OCI-LY3 (cell line): Measurements from ENCODE around the gene ATP9A.

Experiments used
- CTCF ChIP-seq: fragments of 200-600, 300-600 bp; sonication (generic); IDR thresholded peaks from 2 replicates; pipeline ENCODE4 v1.5.1; 2014; ENCODE audit warnings: antibody characterized with exemption, low read length, low read depth
- EZH2phosphoT487 ChIP-seq: fragments of 200-600 bp; shearing (Covaris generic); IDR thresholded peaks from 2 replicates; pipeline ENCODE4 v1.6.1; 2018; ENCODE audit warnings: antibody characterized with exemption, mixed run types, low read depth

- TF ChIP-seq CTCF: no peak
- TF ChIP-seq EZH2phosphoT487: no peak
Observed at GRCh38 chr20:51641866-51642265, 126.3 kb downstream of the ATP9A start.
